Endothelial cell of umbilical vein (primary cell): ENCODE results near the gene RASA1. TPM values are rescaled to one million over a fixed set of nuclear protein-coding genes. Genes with fewer than 3 reads are reported as not detected.

Experiments
- BruUV-seq: library from RNA; stranded (reverse); fragments of 400-500 nt; replicated peaks from 2 replicates; lab custom pipeline; 2021; lab: Mats Ljungman, UMichigan
- CTCF ChIA-PET: fragments of 300-600, 350-600 bp; sonication (Branson Sonifier 250); formaldehyde crosslinking; loops from one replicate; lab custom pipeline; 2021; ENCODE audit warnings: antibody characterized with exemption, inconsistent platforms; lab: Charles Lee
- POLR2A ChIA-PET: fragments of 300-600, 350-600 bp; sonication (Branson Sonifier 250); formaldehyde crosslinking; loops from one replicate; lab custom pipeline; 2021; ENCODE audit warnings: antibody characterized with exemption, inconsistent platforms; lab: Charles Lee
- DNase-seq: peaks from one replicate; pipeline ENCODE4 v3.0.0-alpha.2; 2011; ENCODE audit warnings: low read depth, low spot score
- FAIRE-seq: peaks from 2 replicates; lab custom pipeline; 2011; peaks lifted over from hg19 to GRCh38; lab: Jason Lieb, UNC
- H2AFZ ChIP-seq: 2 replicates; pipeline ENCODE4 v1.6.0; 2012; ENCODE audit warnings: low read depth, low read length, control low read depth, inconsistent platforms
- H3K27ac ChIP-seq: 2 replicates; pipeline ENCODE4 v1.5.1; 2011; ENCODE audit warnings: low read depth, mild to moderate bottlenecking, control low read depth, low read length, moderate library complexity; ENCODE audit not compliant: insufficient read depth
- H3K27me3 ChIP-seq, 2 experiments: 2 replicates each; pipeline versions ENCODE4 v1.6.0 to v1.6.1; 2011; ENCODE audit warnings: low read length in 2 of 2, mixed read lengths in 1 of 2; ENCODE audit not compliant: control insufficient read depth in 2 of 2, insufficient read depth in 2 of 2
- H3K36me3 ChIP-seq, 2 experiments: 2 replicates in 1 of 2; 3 replicates in 1 of 2; pipeline ENCODE4 v1.5.1; 2011; ENCODE audit warnings: low read length in 2 of 2, mild to moderate bottlenecking in 1 of 2, moderate library complexity in 1 of 2; ENCODE audit not compliant: control insufficient read depth in 2 of 2, insufficient read depth in 2 of 2; ENCODE audit errors: extremely low read depth in 1 of 2
- H3K4me1 ChIP-seq: 3 replicates; pipeline ENCODE4 v1.5.1; 2011; ENCODE audit warnings: mild to moderate bottlenecking, low read length; ENCODE audit not compliant: control insufficient read depth, insufficient read depth; ENCODE audit errors: extremely low read depth
- H3K4me2 ChIP-seq: 2 replicates; pipeline ENCODE4 v1.6.1; 2011; ENCODE audit warnings: low read length, control low read depth, mixed read lengths; ENCODE audit not compliant: insufficient read depth
- H3K4me3 ChIP-seq, 3 experiments: fragments of 200-600 bp in 1 of 3; sonication (generic), shearing (Covaris generic) in 1 of 3; replicated peaks in 1 of 3; 2 replicates each; pipeline ENCODE4 v1.5.1; 2011 to 2016; ENCODE audit warnings: control low read depth in 3 of 3, low read length in 3 of 3, mild to moderate bottlenecking in 2 of 3, inconsistent platforms in 1 of 3, low read depth in 1 of 3, moderate library complexity in 1 of 3; ENCODE audit not compliant: insufficient read depth in 1 of 3
- H3K79me2 ChIP-seq: 2 replicates; pipeline ENCODE4 v1.6.0; 2012; ENCODE audit warnings: low read length, inconsistent platforms; ENCODE audit not compliant: control insufficient read depth, insufficient read depth
- H3K9ac ChIP-seq: replicated peaks from 2 replicates; pipeline ENCODE3; 2011; ENCODE audit warnings: low read length, control low read depth; ENCODE audit not compliant: insufficient read depth; ENCODE audit errors: extremely low read depth
- H3K9me1 ChIP-seq: replicated peaks from 3 replicates; pipeline ENCODE4 v1.6.0; 2011; ENCODE audit warnings: mild to moderate bottlenecking, low read length; ENCODE audit not compliant: control insufficient read depth, insufficient read depth; ENCODE audit errors: extremely low read depth
- H3K9me3 ChIP-seq: replicated peaks from 2 replicates; pipeline ENCODE4 v1.5.1; 2012; ENCODE audit warnings: low read length, inconsistent platforms; ENCODE audit not compliant: control insufficient read depth, insufficient read depth
- H4K20me1 ChIP-seq: replicated peaks from 2 replicates; pipeline ENCODE3; 2011; ENCODE audit warnings: mild to moderate bottlenecking, low read length; ENCODE audit not compliant: control insufficient read depth, insufficient read depth; ENCODE audit errors: extremely low read depth
- CTCF ChIP-seq, 2 donors: IDR thresholded peaks; 1 replicate in 1 of 2; 2 replicates in 1 of 2; pipeline ENCODE4 v1.5.1; 2011; ENCODE audit warnings: low read length in 2 of 2, mild to moderate bottlenecking in 2 of 2, moderate library complexity in 2 of 2, control low read depth in 1 of 2, inconsistent platforms in 1 of 2, low read depth in 1 of 2; ENCODE audit not compliant: insufficient read depth in 1 of 2; ENCODE audit errors: extremely low read depth in 1 of 2
- EZH2 ChIP-seq: IDR thresholded peaks from 2 replicates; pipeline ENCODE4 v1.6.1; 2012; ENCODE audit warnings: borderline replicate concordance, low read depth, mild to moderate bottlenecking, moderate library complexity, low read length, inconsistent platforms; ENCODE audit not compliant: severe bottlenecking
- FOS ChIP-seq: IDR thresholded peaks from 2 replicates; pipeline ENCODE4 v1.6.1; 2011; ENCODE audit warnings: mild to moderate bottlenecking, low read length, moderate library complexity, borderline replicate concordance; ENCODE audit not compliant: insufficient read depth
- GATA2 ChIP-seq: IDR thresholded peaks from 2 replicates; pipeline ENCODE4 v1.7.0; 2011; ENCODE audit warnings: low read depth, mild to moderate bottlenecking, moderate library complexity, mixed read lengths, low read length; ENCODE audit not compliant: insufficient read length, insufficient read depth
- JUN ChIP-seq: IDR thresholded peaks from 2 replicates; pipeline ENCODE4 v1.6.1; 2011; ENCODE audit warnings: borderline replicate concordance, low read depth; ENCODE audit not compliant: insufficient read length, insufficient read depth
- MAX ChIP-seq: IDR thresholded peaks from 2 replicates; pipeline ENCODE4 v1.6.1; 2011; ENCODE audit not compliant: insufficient read depth, insufficient read length
- MYC ChIP-seq: IDR thresholded peaks from one replicate; pipeline ENCODE4 v1.6.1; 2011; ENCODE audit warnings: mild to moderate bottlenecking, low read depth, low read length
- POLR2A ChIP-seq: IDR thresholded peaks from 2 replicates; pipeline ENCODE4 v1.6.1; 2012; ENCODE audit warnings: low read depth, mild to moderate bottlenecking, control low read depth, low read length
- POLR2AphosphoS5 ChIP-seq: IDR thresholded peaks from 2 replicates; pipeline ENCODE4 v1.6.1; 2012; ENCODE audit warnings: low read depth, mild to moderate bottlenecking, control low read depth, low read length, moderate library complexity; ENCODE audit not compliant: insufficient read depth
- dilution Hi-C: fragments of 300-500 bp; cut with MboI; formaldehyde crosslinking; loops from one replicate; pipeline ENCODE4 v1.15.0; 2019; ENCODE audit warnings: low sequenced_read_pairs; ENCODE audit not compliant: extremely low pct_ligation_motif_present
- intact Hi-C: fragments of 100-400 bp; cut with micrococcal nuclease; formaldehyde crosslinking; loops from one replicate; pipeline ENCODE4 v1.10.0; 2022
- polyA plus RNA-seq, 4 experiments: library from polyadenylated mRNA; depleted of rRNA in 3 of 4; stranded (reverse) in 3 of 4; unstranded in 1 of 4; fragments of >200 nt; gene quantifications; 2 replicates each; pipeline versions ENCODE4 v1.2.1 to v1.2.3, GENCODE V29; 2011 to 2012; ENCODE audit warnings: missing spikeins in 1 of 4
- total RNA-seq: library from RNA; stranded (reverse); gene quantifications from 2 replicates; pipeline ENCODE4 v1.2.3, GENCODE V29; 2021

Gene RASA1
- total and polyA plus RNA-seq, 2 donors (not counting 3 experiments of a cell fraction or from before 2014, with no cell fraction given): 23.1 to 42.0 TPM

DNA sequence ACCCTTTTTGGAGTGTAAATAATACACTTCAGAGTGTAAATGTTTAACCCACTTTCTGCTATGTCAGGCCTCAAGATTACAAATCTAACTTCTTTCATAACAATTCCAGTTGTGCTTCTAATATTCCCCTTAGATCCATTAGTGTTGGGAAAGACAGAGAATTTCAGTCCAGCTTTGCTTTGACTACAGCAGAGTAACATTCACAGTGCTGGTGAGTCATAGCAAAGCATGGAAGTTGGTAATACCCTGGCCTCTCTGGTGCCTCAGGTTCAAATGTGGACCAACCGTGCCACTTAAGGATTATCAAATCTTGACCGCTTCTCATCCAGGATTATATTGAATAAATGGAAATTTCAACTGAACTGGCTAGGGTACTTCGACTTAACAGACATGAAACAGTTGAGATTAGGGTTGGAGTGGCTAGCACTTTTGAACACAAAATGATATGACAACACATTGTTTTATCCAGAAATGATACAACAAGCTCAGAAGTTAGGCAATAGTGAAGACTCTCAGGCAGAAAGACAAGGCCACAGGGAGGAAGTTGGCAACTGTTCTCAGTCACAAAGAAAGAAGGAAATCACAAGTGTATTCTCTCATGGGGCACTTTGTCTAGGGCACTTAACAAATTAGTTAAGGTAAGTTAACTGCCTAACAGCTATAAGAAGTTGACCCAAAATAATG, 24.4 kb upstream of the RASA1 start:
- intact Hi-C loops (no loop called here), dilution Hi-C loops (no loop called here)
- DNase-seq (peak; percentile 34), FAIRE-seq (no peak)
- Histone ChIP-seq H3K4me1 (peaks cover 14% of the 10 kb centered on the region), H3K27me3 (no peaks in the 10 kb centered on the region), H3K9me1 (no peaks in the 10 kb centered on the region), H3K79me2 (no peaks in the 10 kb centered on the region), H3K4me2 (no peak overlapping the region), H3K9ac (no peak overlapping the region), H3K27ac (no peak overlapping the region), H3K36me3 (no peaks in the 10 kb centered on the region), H3K9me3 (no peaks in the 10 kb centered on the region), H3K4me3 (no peak overlapping the region), H4K20me1 (no peaks in the 10 kb centered on the region), H2AFZ (no peak overlapping the region)
- ChIA-PET CTCF (interaction anchor here (0.9 to 1.0 kb wide), 2 partner anchors 11 to 48 kb away, joined by 3 read pairs; no protein-coding TSS in a partner anchor), POLR2A (no interaction called here)
- TF ChIP-seq JUN (no peak), POLR2A (no peak), MYC (no peak), FOS (peak; percentile 41), MAX (no peak), CTCF (IDR thresholded peaks at IDR 0.05; ENCODE audit: extremely low read depth in 1 of 2, insufficient read depth in 1 of 2, low read depth in 1 of 2, low read length in 2 of 2) (no peak), GATA2 (no peak), POLR2AphosphoS5 (no peak), EZH2 (no peak)
- BruUV-seq: no TSS peak
